GM12878 (cell line): Measurements from ENCODE around the gene MAP3K7CL. TPM values are rescaled to one million over a fixed set of nuclear protein-coding genes. Genes with fewer than 3 reads are reported as not detected.

Experiments used
- BRCA1 ChIP-seq: IDR thresholded peaks from 2 replicates; pipeline ENCODE4 v1.6.1; 2011; ENCODE audit warnings: low read depth, low read length, improper control_type of control experiment
- DPF2 ChIP-seq: fragments of 450-650 bp; IDR thresholded peaks from 2 replicates; pipeline ENCODE4 v1.6.1; 2017; ENCODE audit warnings: mild to moderate bottlenecking
- EP300 ChIP-seq, 2 experiments: fragments of 150-350 bp in 1 of 2; IDR thresholded peaks; 2 replicates each; pipeline ENCODE4 v1.6.1; 2011 to 2012; ENCODE audit warnings: low read depth in 2 of 2, low read length in 2 of 2, borderline replicate concordance in 1 of 2, improper control_type of control experiment in 1 of 2, inconsistent platforms in 1 of 2; ENCODE audit not compliant: control insufficient read depth in 1 of 2
- IKZF2 ChIP-seq, 2 experiments: fragments of 450-650 bp; IDR thresholded peaks; 2 replicates each; pipeline ENCODE4 v1.6.1; 2017; ENCODE audit warnings: mild to moderate bottlenecking in 2 of 2, moderate library complexity in 2 of 2
- JUND ChIP-seq: IDR thresholded peaks from 2 replicates; pipeline ENCODE4 v1.6.1; 2012; ENCODE audit warnings: low read depth, mild to moderate bottlenecking, low read length, improper control_type of control experiment, moderate library complexity
- MYC ChIP-seq: IDR thresholded peaks from 2 replicates; pipeline ENCODE4 v1.6.1; 2011; ENCODE audit warnings: mild to moderate bottlenecking, low read length, moderate library complexity, inconsistent platforms; ENCODE audit not compliant: insufficient read depth, insufficient replicate concordance, insufficient read length, severe bottlenecking
- NFXL1 ChIP-seq: fragments of 450-650 bp; IDR thresholded peaks from 2 replicates; pipeline ENCODE4 v1.6.1; 2017; ENCODE audit warnings: antibody characterized with exemption, mild to moderate bottlenecking, borderline replicate concordance
- NR2C1 ChIP-seq: fragments of 450-650 bp; IDR thresholded peaks from 2 replicates; pipeline ENCODE4 v1.6.1; 2017; ENCODE audit warnings: antibody characterized with exemption, mild to moderate bottlenecking, moderate library complexity
- PAX5 ChIP-seq: IDR thresholded peaks from 2 replicates; pipeline ENCODE4 v1.6.1; 2011; ENCODE audit warnings: low read depth, low read length, borderline replicate concordance
- POLR2AphosphoS2 ChIP-seq: IDR thresholded peaks from 2 replicates; pipeline ENCODE4 v1.6.1; 2011; ENCODE audit warnings: low read depth, mild to moderate bottlenecking, low read length, improper control_type of control experiment, moderate library complexity
- POU2F2 ChIP-seq: IDR thresholded peaks from 3 replicates; pipeline ENCODE4 v1.6.1; 2011; ENCODE audit warnings: low read depth, mild to moderate bottlenecking, low read length, borderline replicate concordance
- SUZ12 ChIP-seq: fragments of 200-600 bp; sonication (generic); IDR thresholded peaks from one replicate; pipeline ENCODE4 v1.6.1; 2018; ENCODE audit warnings: antibody characterized with exemption, mild to moderate bottlenecking; ENCODE audit not compliant: unreplicated experiment
- TBL1XR1 ChIP-seq: IDR thresholded peaks from 2 replicates; pipeline ENCODE4 v1.6.1; 2012; ENCODE audit warnings: low read depth, low read length, improper control_type of control experiment
- TCF12 ChIP-seq: IDR thresholded peaks from 2 replicates; pipeline ENCODE4 v1.6.1; 2011; ENCODE audit warnings: low read depth, mild to moderate bottlenecking, low read length
- TCF7 ChIP-seq: IDR thresholded peaks from 2 replicates; pipeline ENCODE4 v1.6.1; 2014; ENCODE audit warnings: antibody characterized with exemption, borderline replicate concordance
- ZBED1 ChIP-seq: IDR thresholded peaks from 2 replicates; pipeline ENCODE4 v1.6.1; 2016; ENCODE audit warnings: borderline replicate concordance
- ZNF207 ChIP-seq: fragments of 450-650 bp; IDR thresholded peaks from 2 replicates; pipeline ENCODE4 v1.6.1; 2014; ENCODE audit warnings: antibody characterized with exemption, mild to moderate bottlenecking, borderline replicate concordance
- polyA plus RNA-seq, 11 experiments: library from polyadenylated mRNA; depleted of rRNA in 4 of 11; unstranded in 6 of 11; stranded (reverse) in 5 of 11; fragments of >200 nt; fragmentation: Nextera tagmentation in 4 of 11; fragmentation: Illumina TruSeq in 1 of 11; extraction: Ambion mirVana in 4 of 11; extraction: Trizol in 1 of 11; gene quantifications; 1 replicate in 1 of 11; 2 replicates in 10 of 11; pipeline versions ENCODE4 v1.2.1 to v1.2.3, GENCODE V29; 2011 to 2016; ENCODE audit warnings: inconsistent platforms in 2 of 11, missing spikeins in 2 of 11, low read depth in 1 of 11
- total RNA-seq, 4 experiments: library from RNA; depleted of rRNA in 3 of 4; stranded (reverse); fragments of >200 nt in 3 of 4; fragmentation: Illumina TruSeq in 1 of 4; extraction: Trizol in 1 of 4; gene quantifications; 2 replicates each; pipeline versions ENCODE4 v1.2.1 to v1.2.3, GENCODE V29; 2013 to 2021
- TF ChIP-seq, protein P1 (sequence below): fragments of 450-650 bp; IDR thresholded peaks from 2 replicates; pipeline ENCODE4 v1.6.1; 2018; ENCODE audit warnings: borderline replicate concordance, mild to moderate bottlenecking; ENCODE audit not compliant: partially characterized antibody
- TF ChIP-seq, protein P2 (sequence below): IDR thresholded peaks from 2 replicates; pipeline ENCODE4 v1.6.1; 2011; ENCODE audit warnings: mild to moderate bottlenecking, low read depth, low read length, moderate library complexity; ENCODE audit not compliant: insufficient replicate concordance
- TF ChIP-seq, protein P3 (sequence below): fragments of 450-650 bp; IDR thresholded peaks from 2 replicates; pipeline ENCODE4 v1.6.1; 2016; ENCODE audit warnings: mild to moderate bottlenecking, moderate library complexity, borderline replicate concordance

MAP3K7CL gene
- total and polyA plus RNA-seq, 10 of the 15 experiments (the other 5 are each of a cell fraction or from before 2014, with no cell fraction given), result 3.2 to 19.7 (median 6.6) TPM

DNA sequence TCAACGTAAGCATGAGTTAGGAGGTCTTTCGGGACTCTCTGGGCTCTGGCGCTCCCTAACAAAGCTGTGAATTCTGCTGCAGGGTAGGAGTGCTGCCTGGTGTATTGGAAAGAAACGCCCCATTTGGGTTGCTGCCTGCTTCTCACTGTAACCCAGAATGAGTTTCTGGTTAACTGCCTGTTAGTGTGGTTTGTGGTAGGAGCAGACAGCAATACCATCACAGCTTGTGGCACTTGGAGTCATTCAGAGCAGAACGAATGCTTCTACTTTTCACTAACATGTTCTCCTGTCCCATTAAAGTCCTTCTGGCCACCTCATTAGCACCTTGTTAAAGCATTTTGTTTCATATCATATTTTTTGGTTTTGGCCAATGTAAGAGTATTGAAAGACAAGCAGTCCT lies 18.1 kb downstream of the MAP3K7CL start (continued):
- TF ChIP-seq NFXL1 (no peak), BRCA1 (no peak), NR2C1 (no peak), TCF7 (no peak), EP300 (IDR thresholded peaks at IDR 0.05; ENCODE audit: borderline replicate concordance in 1 of 2, control insufficient read depth in 1 of 2, low read depth in 2 of 2, low read length in 2 of 2) (no peak), MYC (no peak), POU2F2 (no peak), SUZ12 (no peak), PAX5 (0 out of 2 replicates have a peak, but pooled peaks have one; percentile 20), ZBED1 (no peak), TCF12 (no peak), TBL1XR1 (no peak), DPF2 (0 out of 2 replicates have a peak, but pooled peaks have one; percentile 52), IKZF2 (IDR thresholded peaks at IDR 0.05) (peak; percentile 25 to 54; a peak in 2 of 4 replicates), ZNF207 (no peak), JUND (no peak), POLR2AphosphoS2 (no peak)
- TF ChIP-seq, protein P1, sequence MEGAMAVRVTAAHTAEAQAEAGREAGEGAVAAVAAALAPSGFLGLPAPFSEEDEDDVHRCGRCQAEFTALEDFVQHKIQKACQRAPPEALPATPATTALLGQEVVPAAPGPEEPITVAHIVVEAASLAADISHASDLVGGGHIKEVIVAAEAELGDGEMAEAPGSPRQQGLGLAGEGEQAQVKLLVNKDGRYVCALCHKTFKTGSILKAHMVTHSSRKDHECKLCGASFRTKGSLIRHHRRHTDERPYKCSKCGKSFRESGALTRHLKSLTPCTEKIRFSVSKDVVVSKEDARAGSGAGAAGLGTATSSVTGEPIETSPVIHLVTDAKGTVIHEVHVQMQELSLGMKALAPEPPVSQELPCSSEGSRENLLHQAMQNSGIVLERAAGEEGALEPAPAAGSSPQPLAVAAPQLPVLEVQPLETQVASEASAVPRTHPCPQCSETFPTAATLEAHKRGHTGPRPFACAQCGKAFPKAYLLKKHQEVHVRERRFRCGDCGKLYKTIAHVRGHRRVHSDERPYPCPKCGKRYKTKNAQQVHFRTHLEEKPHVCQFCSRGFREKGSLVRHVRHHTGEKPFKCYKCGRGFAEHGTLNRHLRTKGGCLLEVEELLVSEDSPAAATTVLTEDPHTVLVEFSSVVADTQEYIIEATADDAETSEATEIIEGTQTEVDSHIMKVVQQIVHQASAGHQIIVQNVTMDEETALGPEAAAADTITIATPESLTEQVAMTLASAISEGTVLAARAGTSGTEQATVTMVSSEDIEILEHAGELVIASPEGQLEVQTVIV, result no peak
- TF ChIP-seq, protein P2, sequence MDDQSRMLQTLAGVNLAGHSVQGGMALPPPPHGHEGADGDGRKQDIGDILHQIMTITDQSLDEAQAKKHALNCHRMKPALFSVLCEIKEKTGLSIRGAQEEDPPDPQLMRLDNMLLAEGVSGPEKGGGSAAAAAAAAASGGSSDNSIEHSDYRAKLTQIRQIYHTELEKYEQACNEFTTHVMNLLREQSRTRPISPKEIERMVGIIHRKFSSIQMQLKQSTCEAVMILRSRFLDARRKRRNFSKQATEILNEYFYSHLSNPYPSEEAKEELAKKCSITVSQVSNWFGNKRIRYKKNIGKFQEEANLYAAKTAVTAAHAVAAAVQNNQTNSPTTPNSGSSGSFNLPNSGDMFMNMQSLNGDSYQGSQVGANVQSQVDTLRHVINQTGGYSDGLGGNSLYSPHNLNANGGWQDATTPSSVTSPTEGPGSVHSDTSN, result no peak
- TF ChIP-seq, protein P3, sequence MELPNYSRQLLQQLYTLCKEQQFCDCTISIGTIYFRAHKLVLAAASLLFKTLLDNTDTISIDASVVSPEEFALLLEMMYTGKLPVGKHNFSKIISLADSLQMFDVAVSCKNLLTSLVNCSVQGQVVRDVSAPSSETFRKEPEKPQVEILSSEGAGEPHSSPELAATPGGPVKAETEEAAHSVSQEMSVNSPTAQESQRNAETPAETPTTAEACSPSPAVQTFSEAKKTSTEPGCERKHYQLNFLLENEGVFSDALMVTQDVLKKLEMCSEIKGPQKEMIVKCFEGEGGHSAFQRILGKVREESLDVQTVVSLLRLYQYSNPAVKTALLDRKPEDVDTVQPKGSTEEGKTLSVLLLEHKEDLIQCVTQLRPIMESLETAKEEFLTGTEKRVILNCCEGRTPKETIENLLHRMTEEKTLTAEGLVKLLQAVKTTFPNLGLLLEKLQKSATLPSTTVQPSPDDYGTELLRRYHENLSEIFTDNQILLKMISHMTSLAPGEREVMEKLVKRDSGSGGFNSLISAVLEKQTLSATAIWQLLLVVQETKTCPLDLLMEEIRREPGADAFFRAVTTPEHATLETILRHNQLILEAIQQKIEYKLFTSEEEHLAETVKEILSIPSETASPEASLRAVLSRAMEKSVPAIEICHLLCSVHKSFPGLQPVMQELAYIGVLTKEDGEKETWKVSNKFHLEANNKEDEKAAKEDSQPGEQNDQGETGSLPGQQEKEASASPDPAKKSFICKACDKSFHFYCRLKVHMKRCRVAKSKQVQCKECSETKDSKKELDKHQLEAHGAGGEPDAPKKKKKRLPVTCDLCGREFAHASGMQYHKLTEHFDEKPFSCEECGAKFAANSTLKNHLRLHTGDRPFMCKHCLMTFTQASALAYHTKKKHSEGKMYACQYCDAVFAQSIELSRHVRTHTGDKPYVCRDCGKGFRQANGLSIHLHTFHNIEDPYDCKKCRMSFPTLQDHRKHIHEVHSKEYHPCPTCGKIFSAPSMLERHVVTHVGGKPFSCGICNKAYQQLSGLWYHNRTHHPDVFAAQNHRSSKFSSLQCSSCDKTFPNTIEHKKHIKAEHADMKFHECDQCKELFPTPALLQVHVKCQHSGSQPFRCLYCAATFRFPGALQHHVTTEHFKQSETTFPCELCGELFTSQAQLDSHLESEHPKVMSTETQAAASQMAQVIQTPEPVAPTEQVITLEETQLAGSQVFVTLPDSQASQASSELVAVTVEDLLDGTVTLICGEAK, result no peak
